ENCODE data around the gene MAP2K4. TPM values are rescaled to one million over a fixed set of nuclear protein-coding genes. Genes with fewer than 3 reads are reported as not detected.

Gene MAP2K4
- total RNA-seq, 1 experiment from 2014 or later: 46.1 TPM

DNA sequence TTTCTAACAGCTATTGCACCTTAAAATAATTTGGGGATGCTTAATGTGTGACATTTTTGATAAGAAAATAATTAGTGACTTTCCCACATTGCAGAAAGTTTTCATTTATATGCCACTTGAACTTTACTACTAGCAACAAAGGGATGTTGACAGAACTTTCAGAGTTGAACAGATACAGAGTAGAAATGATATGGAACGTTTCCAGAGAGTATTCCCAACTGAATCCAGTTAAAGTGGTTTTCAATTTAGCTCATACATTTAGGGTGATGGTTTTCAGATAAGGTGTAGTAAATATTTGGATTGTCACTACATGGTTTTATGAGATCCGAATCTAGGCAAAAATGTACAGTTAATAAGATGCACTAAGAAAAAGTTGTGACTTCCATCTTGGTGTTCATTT, 17.3 kb downstream of the MAP2K4 start:
- H3K36me3 Mint-ChIP-seq (ENCODE audit: insufficient read depth in 1 of 3, low read depth in 3 of 3): no peaks in the 10 kb centered on the region; a peak in 2 of 7 replicates
- no peaks in the 10 kb centered on the region for H3K27me3 Mint-ChIP-seq (ENCODE audit: low read depth)
- H4K91ac ChIP-seq (ENCODE audit: insufficient read length, low read depth, low read length): no peak overlapping the region
- H4K5ac ChIP-seq (ENCODE audit: insufficient read length, low read depth, low read length): no peak overlapping the region
- H3K23me2 ChIP-seq (ENCODE audit: insufficient read length, low read depth, low read length, poor library complexity, severe bottlenecking): no peaks in the 10 kb centered on the region
- no peaks in the 10 kb centered on the region for H3K27me3 ChIP-seq (ENCODE audit: insufficient read depth, low read length)
- no peak overlapping the region for H2BK20ac ChIP-seq (ENCODE audit: low read depth, low read length, poor library complexity, severe bottlenecking)
- no peak overlapping the region for H2BK5ac ChIP-seq (ENCODE audit: insufficient read length, low read length)
- H3K4me2 ChIP-seq (ENCODE audit: insufficient read depth, insufficient read length, low read length): no peak overlapping the region
- no peaks in the 10 kb centered on the region for H3K9me3 ChIP-seq (ENCODE audit: control insufficient read depth, low read depth, low read length)
- no peak overlapping the region for H2BK15ac ChIP-seq (ENCODE audit: low read depth, low read length)
- no peak overlapping the region for H3K23ac ChIP-seq (ENCODE audit: insufficient read length, low read depth, low read length)
- no peak overlapping the region for H3K27ac Mint-ChIP-seq
- no peak overlapping the region for H3K9ac ChIP-seq (ENCODE audit: extremely low read depth, insufficient read length, low read length)
- H3K18ac ChIP-seq (ENCODE audit: insufficient read length, low read depth, low read length): no peak overlapping the region
- no peak overlapping the region for H4K8ac ChIP-seq (replicated peaks; ENCODE audit: insufficient read length, low read depth, low read length)
- H4K20me1 ChIP-seq (ENCODE audit: control insufficient read depth, insufficient read depth, insufficient read length): peaks cover 2% of the 10 kb centered on the region
- H3K4ac ChIP-seq (ENCODE audit: low read depth, low read length): no peak overlapping the region
- H3K56ac ChIP-seq (ENCODE audit: insufficient read length, low read depth, low read length): no peak overlapping the region
- H3K9me3 Mint-ChIP-seq: no peaks in the 10 kb centered on the region
- H3K27ac ChIP-seq (ENCODE audit: insufficient read length, low read depth, low read length): no peak overlapping the region
- TF ChIP-seq, protein P1, sequence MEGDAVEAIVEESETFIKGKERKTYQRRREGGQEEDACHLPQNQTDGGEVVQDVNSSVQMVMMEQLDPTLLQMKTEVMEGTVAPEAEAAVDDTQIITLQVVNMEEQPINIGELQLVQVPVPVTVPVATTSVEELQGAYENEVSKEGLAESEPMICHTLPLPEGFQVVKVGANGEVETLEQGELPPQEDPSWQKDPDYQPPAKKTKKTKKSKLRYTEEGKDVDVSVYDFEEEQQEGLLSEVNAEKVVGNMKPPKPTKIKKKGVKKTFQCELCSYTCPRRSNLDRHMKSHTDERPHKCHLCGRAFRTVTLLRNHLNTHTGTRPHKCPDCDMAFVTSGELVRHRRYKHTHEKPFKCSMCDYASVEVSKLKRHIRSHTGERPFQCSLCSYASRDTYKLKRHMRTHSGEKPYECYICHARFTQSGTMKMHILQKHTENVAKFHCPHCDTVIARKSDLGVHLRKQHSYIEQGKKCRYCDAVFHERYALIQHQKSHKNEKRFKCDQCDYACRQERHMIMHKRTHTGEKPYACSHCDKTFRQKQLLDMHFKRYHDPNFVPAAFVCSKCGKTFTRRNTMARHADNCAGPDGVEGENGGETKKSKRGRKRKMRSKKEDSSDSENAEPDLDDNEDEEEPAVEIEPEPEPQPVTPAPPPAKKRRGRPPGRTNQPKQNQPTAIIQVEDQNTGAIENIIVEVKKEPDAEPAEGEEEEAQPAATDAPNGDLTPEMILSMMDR (conservative IDR thresholded peaks at IDR 0.05): no peak
- H3K79me2 ChIP-seq (ENCODE audit: insufficient read depth, low read length): peaks cover 6% of the 10 kb centered on the region; the same call in 1 of the 2 replicates
- H2BK120ac ChIP-seq (ENCODE audit: low read depth, low read length, poor library complexity, severe bottlenecking): no peak overlapping the region
- H3K4me1 Mint-ChIP-seq: peaks cover 8 to 10% of the 10 kb centered on the region in 2 experiments; a peak in 3 of 4 replicates
- no peaks in the 10 kb centered on the region for H3K4me1 ChIP-seq (ENCODE audit: insufficient read depth, low read length)
- no peak for DNase-seq
- H2AK5ac ChIP-seq (ENCODE audit: insufficient read length, low read length): no peak overlapping the region
- no peak overlapping the region for H2BK12ac ChIP-seq (ENCODE audit: insufficient read length, low read depth, low read length)
- H3K79me1 ChIP-seq (ENCODE audit: insufficient read depth, low read depth, low read length, poor library complexity, severe bottlenecking): peaks cover 3% of the 10 kb centered on the region
- no peak overlapping the region for H3K4me3 Mint-ChIP-seq
- H2AFZ ChIP-seq (ENCODE audit: low read length): no peak overlapping the region
- H3K14ac ChIP-seq (ENCODE audit: insufficient read depth, low read length): no peak overlapping the region
- H3T11ph ChIP-seq (ENCODE audit: low read length): no peak overlapping the region
- no CpG with 5 or more reads among the region's 2 CpGs for WGBS (ENCODE audit: extremely low coverage, insufficient read length, low lambda C conversion rate)

All from H9 (cell line).